GM10847 (cell line): ENCODE data around the gene SOX15.
A peak's percentile ranks its signal among the peaks of the same experiment; 100 is the strongest.

Experiments used
- POLR2A ChIP-seq: IDR thresholded peaks from 2 replicates; pipeline ENCODE4 v1.6.1; 2011; ENCODE audit not compliant: insufficient read length; ENCODE audit errors: extremely low read depth

SOX15 gene

DNA sequence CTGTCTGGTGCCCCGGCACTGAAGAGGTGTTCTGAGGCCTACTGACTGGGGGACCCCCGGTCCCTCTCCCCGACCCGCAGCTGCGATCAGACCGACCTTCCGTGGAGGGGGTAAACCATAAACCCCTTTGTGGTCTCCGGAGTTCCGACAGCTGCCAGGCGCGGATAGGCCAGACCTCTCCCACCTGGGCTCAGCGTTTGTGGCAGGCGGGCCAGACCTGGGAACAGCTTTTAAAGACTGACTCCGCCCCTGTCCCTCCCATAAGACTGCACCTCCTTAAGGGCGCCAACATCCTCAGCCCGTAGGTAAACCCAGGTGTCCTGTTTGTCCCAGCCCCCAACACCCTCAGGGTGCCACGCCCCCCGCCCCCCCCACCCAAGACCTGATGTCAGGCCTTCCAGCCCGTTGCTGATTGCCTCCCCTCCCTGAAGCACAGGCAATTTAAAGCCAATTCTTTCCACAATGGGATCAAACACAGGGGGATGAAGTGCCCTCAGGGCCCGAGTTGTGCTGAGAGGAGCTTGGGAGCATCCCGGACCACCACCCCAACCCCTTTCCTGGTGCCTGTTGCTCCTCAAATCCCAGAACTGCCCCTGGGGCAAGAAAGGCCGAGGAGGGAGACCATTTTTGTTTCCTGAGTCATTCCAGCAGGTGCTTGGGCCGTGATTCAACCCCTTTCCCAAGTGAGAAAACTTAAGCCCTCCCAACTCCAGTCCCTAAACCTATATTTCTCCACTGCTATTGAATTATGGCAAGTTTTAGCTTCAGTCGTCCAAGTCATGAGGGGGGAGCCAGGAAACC, at the start of gene SOX15:
TSS of gene SOX15 (minus strand) at position 204 of the 801 bp plus-strand sequence. CDS start 418 bp downstream, outside the sequence.
- TF ChIP-seq POLR2A: no peak

DNA sequence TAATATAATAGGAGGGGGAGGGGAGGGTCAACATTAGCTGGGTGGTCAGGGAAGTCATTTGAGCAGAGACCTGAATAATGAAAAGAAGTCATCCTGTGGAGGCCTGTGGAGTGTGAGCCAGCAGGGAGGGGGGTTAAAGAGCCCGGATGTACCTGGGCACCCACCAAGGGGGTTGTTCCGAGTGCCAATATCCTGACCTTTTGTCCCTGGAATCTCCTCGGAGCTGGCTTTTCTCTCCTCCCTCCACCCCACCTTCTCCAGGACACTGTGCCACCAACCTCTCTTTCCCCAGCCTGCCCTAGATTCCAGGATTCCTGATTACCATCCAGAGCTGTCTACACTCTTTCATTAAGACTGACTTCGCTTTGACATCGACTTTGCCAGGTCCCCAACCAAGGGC, 46.3 kb upstream of the SOX15 start:
- TF ChIP-seq POLR2A: no peak

DNA sequence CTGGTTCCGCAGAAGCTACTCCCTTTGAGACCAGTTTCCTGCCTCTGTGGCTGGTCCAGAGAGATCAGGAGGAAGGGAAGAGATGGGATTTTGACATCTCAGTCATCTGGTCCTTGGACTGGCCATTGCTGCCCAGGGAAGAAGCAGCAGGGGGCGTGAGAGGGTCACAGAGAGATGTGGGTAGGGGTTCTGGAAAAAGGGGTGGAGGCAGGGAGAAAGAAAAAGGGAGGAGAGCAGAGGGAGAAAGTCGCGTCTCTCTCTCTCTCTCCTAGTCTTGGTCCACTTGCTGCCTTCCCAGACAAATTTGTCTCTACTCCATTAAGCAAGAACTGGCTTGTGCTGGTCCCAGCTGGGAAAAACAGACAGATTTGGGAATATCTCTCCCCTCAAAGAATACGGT, 44.5 kb upstream of the SOX15 start:
- TF ChIP-seq POLR2A: no peak

- TF ChIP-seq POLR2A: no peak
Measured at GRCh38 chr17:7633093-7633492, 43.2 kb upstream of the SOX15 start.

DNA sequence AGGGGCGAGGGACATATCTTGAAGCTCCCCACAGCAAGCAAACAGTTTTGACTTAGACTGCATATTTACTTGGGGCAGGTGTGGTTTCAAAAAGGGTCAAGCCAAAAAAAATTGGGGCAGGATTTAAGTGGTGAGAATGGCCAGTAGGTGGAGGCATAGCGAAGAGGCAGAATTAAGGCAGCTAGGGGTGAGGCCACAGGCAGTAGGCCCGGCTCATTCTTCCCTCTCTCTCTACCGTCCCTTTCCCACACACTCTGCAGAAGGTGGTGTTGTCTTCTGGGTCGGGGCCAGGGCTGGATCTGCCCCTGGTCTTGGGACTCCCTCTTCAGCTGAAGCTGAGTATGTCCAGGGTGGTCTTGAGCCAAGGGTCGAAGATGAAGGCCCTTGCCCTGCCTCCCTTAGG, 42.6 kb upstream of the SOX15 start:
- no peak for TF ChIP-seq POLR2A

GRCh38 chr17:7631398-7632380, 41.8 kb upstream of the SOX15 start:
- TF ChIP-seq POLR2A: no peak

DNA sequence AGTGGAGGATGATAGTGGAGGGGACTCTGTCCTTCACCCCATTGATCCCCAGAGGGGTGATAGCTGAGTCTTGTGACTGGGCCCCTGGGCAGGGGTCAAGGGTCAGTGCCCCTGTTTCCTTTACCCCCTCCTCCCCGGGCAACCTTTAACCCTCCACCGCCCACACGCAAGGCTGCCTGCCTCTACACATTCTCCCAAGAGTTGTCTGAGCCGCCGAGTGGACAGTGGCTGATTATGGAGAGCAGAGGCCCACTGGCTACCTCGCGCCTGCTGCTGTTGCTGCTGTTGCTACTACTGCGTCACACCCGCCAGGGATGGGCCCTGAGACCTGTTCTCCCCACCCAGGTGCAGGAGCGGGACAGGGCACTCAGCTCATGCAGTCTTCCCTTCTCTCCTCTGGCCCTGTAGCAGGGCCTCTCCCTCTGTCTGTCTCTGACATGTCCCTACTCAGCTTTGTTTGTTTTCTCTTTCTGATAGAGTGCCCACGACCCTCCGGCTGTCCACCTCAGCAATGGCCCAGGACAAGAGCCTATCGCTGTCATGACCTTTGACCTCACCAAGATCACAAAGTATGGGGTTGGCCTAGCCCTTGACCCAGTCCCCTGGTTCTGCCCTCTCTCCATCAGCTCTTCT, 40.2 kb upstream of the SOX15 start, which contains the start of gene SHBG:
TSS of gene SHBG (plus strand) at position 197 of the 633 bp plus-strand sequence. CDS start at position 235, 38 bp downstream.
- TF ChIP-seq POLR2A: no peak

DNA sequence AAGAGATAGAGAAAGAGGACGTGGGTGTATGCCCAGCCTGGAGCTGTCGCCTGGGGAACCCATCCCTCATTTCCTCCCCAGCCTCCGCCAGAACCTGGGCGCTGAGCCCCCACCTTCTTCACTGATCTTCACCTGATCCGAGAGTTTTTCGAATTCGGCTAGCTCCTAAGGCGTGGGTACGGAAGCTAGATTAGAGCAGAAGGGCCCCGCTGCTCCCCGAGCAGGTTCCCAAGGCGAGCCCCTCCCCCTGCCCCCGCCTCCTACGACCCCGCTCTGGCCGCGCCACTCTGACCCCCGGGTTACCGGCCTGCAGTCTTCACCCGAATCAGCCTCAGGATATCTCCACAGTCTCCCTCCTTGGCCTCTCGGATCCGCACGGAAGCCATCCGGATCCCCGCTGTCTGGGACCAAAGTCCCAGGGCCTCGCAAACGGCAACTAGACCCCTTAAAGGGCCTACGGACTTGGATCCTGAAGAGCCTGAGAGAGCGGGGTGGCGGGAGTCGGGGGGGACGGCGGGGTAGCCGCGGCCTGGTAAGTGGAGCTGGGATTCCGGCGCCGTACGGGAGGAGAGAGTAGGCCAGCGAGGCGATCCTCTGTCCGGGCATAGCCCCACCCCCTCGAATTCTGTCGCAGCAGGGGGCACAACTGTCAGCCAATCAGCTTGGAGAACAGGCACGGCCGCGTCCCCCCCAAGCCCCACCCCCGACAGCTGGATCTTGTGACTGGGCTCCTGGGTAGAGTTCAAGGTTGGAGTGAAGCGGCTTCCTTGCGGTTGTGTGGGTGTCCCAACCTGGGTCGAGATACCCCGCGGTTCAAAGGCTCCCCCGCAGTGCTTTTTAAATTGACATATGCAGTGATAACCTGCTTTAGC, 37.6 kb upstream of the SOX15 start, which contains the start of gene SAT2:
TSS of gene SAT2 (minus strand) at position 572 of the 872 bp plus-strand sequence. CDS start at position 386, 186 bp downstream.
- TF ChIP-seq POLR2A: peak; percentile 53

GRCh38 chr17:7626956-7627249, 37.0 kb upstream of the SOX15 start:
- no peak for TF ChIP-seq POLR2A

GRCh38 chr17:7626307-7626706, 36.4 kb upstream of the SOX15 start:
- TF ChIP-seq POLR2A: no peak

DNA sequence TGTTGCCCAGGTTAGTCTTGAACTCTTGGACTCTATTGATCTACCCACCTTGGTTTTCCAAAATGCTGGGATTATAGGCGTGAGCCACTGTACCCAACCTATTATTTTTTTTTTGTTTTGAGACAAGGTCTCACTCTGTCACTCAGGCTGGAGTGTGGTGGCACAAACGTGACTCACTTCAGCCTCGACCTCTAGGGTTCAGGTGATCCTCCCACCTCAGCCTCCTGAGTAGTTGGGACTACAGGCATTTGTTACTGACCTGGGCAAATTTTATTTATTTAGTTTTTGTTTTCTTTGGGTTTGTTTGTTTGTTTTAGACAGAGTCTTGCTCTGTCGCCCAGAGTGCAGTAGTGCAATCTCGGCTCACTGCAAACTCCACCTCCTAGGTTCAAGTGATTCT, 33.8 kb upstream of the SOX15 start:
- TF ChIP-seq POLR2A: no peak

DNA sequence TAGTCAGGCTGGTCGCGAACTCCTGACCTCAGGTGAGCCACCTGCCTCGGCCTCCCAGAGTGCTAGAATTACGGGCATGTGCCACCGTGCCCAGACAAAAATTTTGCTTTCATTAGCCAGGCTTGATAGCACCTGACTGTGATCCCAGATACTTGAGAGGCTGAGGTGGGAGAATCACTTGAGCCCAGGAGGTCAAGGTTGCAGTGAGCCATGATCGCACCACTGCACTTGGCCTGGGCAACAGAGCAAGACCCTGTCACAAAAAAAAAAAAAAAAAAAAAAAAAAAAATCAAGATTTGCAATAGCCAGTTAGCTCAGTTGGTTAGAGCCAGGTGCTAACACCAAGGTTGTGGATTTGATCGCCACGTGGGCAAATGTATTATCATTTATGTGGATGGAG, 30.9 kb upstream of the SOX15 start:
- TF ChIP-seq POLR2A: no peak

- TF ChIP-seq POLR2A: no peak
Measured at GRCh38 chr17:7618608-7619007, 28.7 kb upstream of the SOX15 start.

DNA sequence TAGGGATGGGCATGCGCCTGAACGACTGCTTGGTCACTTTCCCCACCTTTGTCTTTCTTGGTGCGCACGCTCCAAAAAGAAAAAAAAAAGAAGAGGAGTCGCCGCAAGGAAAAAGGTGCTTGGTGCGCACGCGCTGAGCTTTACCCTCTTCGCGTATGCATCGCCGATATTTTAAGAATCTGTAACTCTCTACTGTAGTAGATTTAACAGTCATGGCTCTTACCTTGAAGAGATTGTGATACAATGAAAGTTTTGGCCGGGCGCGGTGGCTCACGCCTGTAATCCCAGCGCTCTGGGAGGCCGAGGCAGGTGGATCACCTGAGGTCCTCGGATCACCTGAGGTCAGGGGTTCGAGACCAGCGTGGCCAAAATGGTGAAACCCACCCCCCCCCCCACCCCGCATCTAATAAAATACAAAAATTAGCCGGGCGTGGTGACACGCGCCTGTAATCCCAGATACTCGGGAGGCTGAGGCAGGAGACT, 25.4 kb upstream of the SOX15 start:
- peak; percentile 8 for TF ChIP-seq POLR2A
